HG02642 (cell line): ENCODE results near the gene MXD4.
"Not testable (repeated sequence)": the region's sequence is repeated elsewhere in the genome, so short reads cannot be mapped to it uniquely, and the experiment has no call there.

Experiments
- ATAC-seq: cut with Tn5 transposase; IDR thresholded peaks from one replicate; pipeline ENCODE4 v1.9.1; 2021; ENCODE audit warnings: mild to moderate bottlenecking; ENCODE audit not compliant: unreplicated experiment, poor library complexity

The MXD4 gene

DNA sequence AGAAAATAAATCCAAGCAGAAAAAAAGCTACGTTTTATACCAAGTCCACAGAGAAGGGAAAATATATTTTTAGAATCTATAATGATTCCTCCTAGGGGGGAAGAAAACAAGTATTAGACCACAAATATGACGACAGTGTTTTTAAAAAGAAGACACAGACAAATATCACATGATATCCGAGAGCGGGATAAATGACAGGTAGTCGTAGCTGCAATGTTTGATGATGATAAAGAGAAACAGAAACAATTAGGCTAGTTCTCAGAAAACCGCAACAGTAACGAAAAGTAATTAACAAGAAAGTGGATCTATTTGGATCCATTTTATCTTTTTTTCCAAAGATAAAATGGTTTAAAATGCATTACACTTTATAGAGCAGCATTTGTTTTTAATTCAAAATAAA lies 20.9 kb downstream of the MXD4 start:
- no peak for ATAC-seq

- ATAC-seq = no peak
Observed at GRCh38 chr4:2236944-2237666, 24.8 kb downstream of the MXD4 start.

- no peak for ATAC-seq
Observed at GRCh38 chr4:2231082-2231481, 30.8 kb downstream of the MXD4 start.

- no peak for ATAC-seq
Observed at GRCh38 chr4:2226261-2226660, 35.6 kb downstream of the MXD4 start.

DNA sequence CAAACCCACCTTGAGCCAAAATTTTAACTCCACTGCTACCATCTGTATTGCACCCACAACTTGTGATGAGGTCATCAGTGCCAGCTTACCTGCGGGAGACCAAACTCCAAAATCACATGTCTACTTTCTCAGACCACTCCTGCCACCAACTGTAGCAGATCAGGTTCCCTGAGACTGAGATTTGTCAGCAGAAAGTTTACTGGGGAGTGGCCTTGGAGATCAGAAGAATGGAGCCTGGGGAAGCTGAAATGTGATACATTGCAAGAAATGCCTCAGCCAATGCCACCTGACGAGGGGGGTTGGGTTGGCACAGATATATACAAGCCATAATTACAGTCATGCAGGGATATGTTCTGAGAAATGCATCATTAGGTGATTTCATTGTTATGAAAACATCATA lies 39.1 kb downstream of the MXD4 start:
- no peak for ATAC-seq

GRCh38 chr4:2221378-2221777 lies 40.5 kb downstream of the MXD4 start:
- ATAC-seq = not testable (repeated sequence)

GRCh38 chr4:2220016-2220630 lies 41.8 kb downstream of the MXD4 start:
- ATAC-seq = peak; percentile 66

DNA sequence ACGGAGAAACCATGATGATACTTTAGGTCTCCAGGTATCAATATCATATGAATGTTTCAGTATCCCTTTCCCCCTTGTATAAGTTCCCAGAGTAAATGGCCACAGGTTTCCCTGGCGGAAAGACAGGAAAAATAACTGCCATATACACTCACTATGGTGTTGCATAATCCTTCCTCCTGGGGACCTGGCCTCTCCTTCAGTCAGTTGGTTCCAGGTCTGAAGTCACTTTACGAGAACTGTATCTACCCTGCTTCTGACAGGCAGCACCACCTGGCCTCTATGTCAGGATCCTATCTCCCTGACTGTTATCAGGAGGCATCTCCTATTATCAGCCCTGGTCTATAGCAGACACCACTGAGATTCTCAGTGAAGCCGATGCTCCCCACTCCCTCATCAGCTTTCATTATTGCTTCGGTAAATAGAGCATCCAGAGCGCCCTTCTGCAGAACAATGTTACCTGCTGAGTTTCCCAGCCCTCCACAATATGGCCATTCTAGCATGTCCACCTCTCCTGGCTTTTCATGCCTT lies 42.6 kb downstream of the MXD4 start:
- ATAC-seq = no peak

- no peak for ATAC-seq
Observed at GRCh38 chr4:2218436-2218835, 43.5 kb downstream of the MXD4 start.

GRCh38 chr4:2217726-2218125 lies 44.2 kb downstream of the MXD4 start:
- ATAC-seq = no peak

DNA sequence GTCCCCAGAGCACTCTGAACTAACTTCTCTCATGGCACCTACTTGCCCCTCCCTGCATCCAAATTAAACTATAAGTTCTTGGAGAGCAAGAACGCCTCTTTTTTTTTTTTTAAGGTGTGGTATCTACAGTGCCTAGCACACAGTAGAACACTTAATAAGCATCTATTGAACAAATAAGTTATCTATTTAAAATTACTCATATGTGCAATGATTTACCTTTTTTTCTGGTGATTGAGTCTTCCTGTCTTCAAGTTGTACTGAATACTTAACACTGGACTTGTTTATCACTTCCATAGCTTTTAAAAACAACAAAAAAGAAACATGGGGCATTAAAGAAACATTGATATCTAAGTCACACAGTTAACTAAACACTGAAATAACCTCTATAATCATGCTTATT lies 49.1 kb downstream of the MXD4 start:
- no peak for ATAC-seq

- ATAC-seq = not testable (repeated sequence)
Observed at GRCh38 chr4:2202789-2203188, 59.1 kb downstream of the MXD4 start.
